HG03066 (cell line): ENCODE measurements around the gene BCAT1.
"Not testable (repeated sequence)": the region's sequence is repeated elsewhere in the genome, so short reads cannot be mapped to it uniquely, and the experiment has no call there.

Source experiments
- ATAC-seq: cut with Tn5 transposase; IDR thresholded peaks from one replicate; pipeline ENCODE4 v1.9.1; 2021; ENCODE audit warnings: low read depth; ENCODE audit not compliant: unreplicated experiment

The BCAT1 gene

GRCh38 chr12:24902511-24903328 is 46.2 kb downstream of the BCAT1 start:
- ATAC-seq = peak; percentile 50

- no peak for ATAC-seq
These were observed 47.1 kb downstream of the BCAT1 start for GRCh38 chr12:24901576-24902461.

- ATAC-seq = no peak
These were observed 48.7 kb downstream of the BCAT1 start for GRCh38 chr12:24900196-24900595.

GRCh38 chr12:24899503-24900075 is 49.3 kb downstream of the BCAT1 start:
- ATAC-seq = no peak

GRCh38 chr12:24898606-24899005 is 50.3 kb downstream of the BCAT1 start:
- ATAC-seq = no peak

GRCh38 chr12:24898185-24898584 is 50.7 kb downstream of the BCAT1 start:
- no peak for ATAC-seq

GRCh38 chr12:24896171-24896570 is 52.7 kb downstream of the BCAT1 start:
- ATAC-seq = no peak

GRCh38 chr12:24895612-24896011 is 53.3 kb downstream of the BCAT1 start:
- ATAC-seq = no peak

- ATAC-seq = no peak
These were observed 54.0 kb downstream of the BCAT1 start for GRCh38 chr12:24894879-24895278.

GRCh38 chr12:24890048-24890803 is 58.7 kb downstream of the BCAT1 start:
- ATAC-seq = no peak

GRCh38 chr12:24889411-24889810 is 59.5 kb downstream of the BCAT1 start:
- ATAC-seq = no peak

GRCh38 chr12:24888813-24889212 is 60.1 kb downstream of the BCAT1 start:
- ATAC-seq = no peak

- no peak for ATAC-seq
These were observed 64.0 kb downstream of the BCAT1 start for GRCh38 chr12:24884911-24885310.

GRCh38 chr12:24881724-24882371 is 67.1 kb downstream of the BCAT1 start:
- no peak for ATAC-seq

- no peak for ATAC-seq
These were observed 67.7 kb downstream of the BCAT1 start for GRCh38 chr12:24881227-24881626.

GRCh38 chr12:24880732-24881131 is 68.2 kb downstream of the BCAT1 start:
- ATAC-seq = no peak

GRCh38 chr12:24879644-24880043 is 69.3 kb downstream of the BCAT1 start:
- ATAC-seq = no peak

- no peak for ATAC-seq
These were observed 73.9 kb downstream of the BCAT1 start for GRCh38 chr12:24875014-24875413.

- no peak for ATAC-seq
These were observed 76.7 kb downstream of the BCAT1 start for GRCh38 chr12:24872211-24872610.

GRCh38 chr12:24866139-24866538 is 82.8 kb downstream of the BCAT1 start:
- not testable (repeated sequence) for ATAC-seq
